Left lung (tissue), 10 donors: ENCODE data around the gene SLC2A4RG. TPM values are rescaled to one million over a fixed set of nuclear protein-coding genes. Genes with fewer than 3 reads are reported as not detected.
A peak's percentile ranks its signal among the peaks of the same experiment; 100 is the strongest.

ENCODE experiments used
- ATAC-seq: fragments of 200-7000 bp; cut with Tn5 transposase; one replicate; pipeline ENCODE4 v1.9.1; 2020; ENCODE audit warnings: moderate library complexity
- DNase-seq, 4 donors: peaks; one replicate each; pipeline ENCODE4 v3.0.0-alpha.2; 2013 to 2020
- H3K27ac ChIP-seq, 2 donors: fragments of 200-600 bp; sonication (generic) in 1 of 2; one replicate each; pipeline versions ENCODE4 v1.5.0 to v1.8.0; 2020 to 2021
- H3K27me3 ChIP-seq, 2 donors: fragments of 200-600 bp; sonication (generic) in 1 of 2; one replicate each; pipeline versions ENCODE4 v1.5.0 to v1.8.0; 2020 to 2021
- H3K36me3 ChIP-seq, 2 donors: fragments of 200-600 bp; sonication (generic) in 1 of 2; one replicate each; pipeline versions ENCODE4 v1.5.0 to v1.8.0; 2020 to 2021
- H3K4me1 ChIP-seq, 2 donors: fragments of 200-600 bp; one replicate each; pipeline ENCODE4 v1.8.0; 2021
- H3K4me3 ChIP-seq, 2 donors: fragments of 200-600 bp; sonication (generic) in 1 of 2; one replicate each; pipeline versions ENCODE4 v1.5.0 to v1.8.0; 2020 to 2021; ENCODE audit warnings: mild to moderate bottlenecking in 1 of 2
- H3K9me3 ChIP-seq, 2 donors: fragments of 200-600 bp; sonication (generic) in 1 of 2; one replicate each; pipeline versions ENCODE4 v1.5.0 to v1.8.0; 2020 to 2021
- intact Hi-C, 2 donors: fragments of 100-400 bp; cut with DNase I; formaldehyde crosslinking; loops; one replicate each; pipeline versions ENCODE4 v1.11.2 to v1.14.2; 2022
- polyA plus RNA-seq, 6 donors: library from polyadenylated mRNA; unstranded; fragments of 120-200 nt; gene quantifications; one replicate each; pipeline ENCODE4 v1.2.1, GENCODE V29; 2013; ENCODE audit not compliant: insufficient read length in 6 of 6
- total RNA-seq, 2 donors: library from RNA; stranded (reverse); fragmentation: NEBNext Ultra II Directional; extraction: Animal tissue kit (Norgen Biotek cat#: 25700); gene quantifications; one replicate each; pipeline ENCODE4 v1.2.1, GENCODE V29; 2021
- TF ChIP-seq, protein P1 (sequence below), 2 donors: fragments of 200-600 bp; sonication (generic) in 1 of 2; IDR thresholded peaks; one replicate each; pipeline versions ENCODE4 v1.5.0 to v1.8.0; 2021; ENCODE audit warnings: antibody characterized with exemption in 2 of 2
- donor health status: DM: no; HTN: yes; CAD: no.
- donor health status: DM: no; HTN: no; CAD: no.

Gene SLC2A4RG
- total and polyA plus RNA-seq, 8 donors = 61.1 to 166 (median 97.4) TPM

GRCh38 chr20:63769891-63770474 is 30.4 kb downstream of the SLC2A4RG start:
- intact Hi-C loops = no loop called here
- no peaks in the 10 kb centered on the region for H3K9me3 ChIP-seq
- H3K4me1 ChIP-seq = peaks cover 0 to 22% of the 10 kb centered on the region in 2 donors
- TF ChIP-seq, protein P1, sequence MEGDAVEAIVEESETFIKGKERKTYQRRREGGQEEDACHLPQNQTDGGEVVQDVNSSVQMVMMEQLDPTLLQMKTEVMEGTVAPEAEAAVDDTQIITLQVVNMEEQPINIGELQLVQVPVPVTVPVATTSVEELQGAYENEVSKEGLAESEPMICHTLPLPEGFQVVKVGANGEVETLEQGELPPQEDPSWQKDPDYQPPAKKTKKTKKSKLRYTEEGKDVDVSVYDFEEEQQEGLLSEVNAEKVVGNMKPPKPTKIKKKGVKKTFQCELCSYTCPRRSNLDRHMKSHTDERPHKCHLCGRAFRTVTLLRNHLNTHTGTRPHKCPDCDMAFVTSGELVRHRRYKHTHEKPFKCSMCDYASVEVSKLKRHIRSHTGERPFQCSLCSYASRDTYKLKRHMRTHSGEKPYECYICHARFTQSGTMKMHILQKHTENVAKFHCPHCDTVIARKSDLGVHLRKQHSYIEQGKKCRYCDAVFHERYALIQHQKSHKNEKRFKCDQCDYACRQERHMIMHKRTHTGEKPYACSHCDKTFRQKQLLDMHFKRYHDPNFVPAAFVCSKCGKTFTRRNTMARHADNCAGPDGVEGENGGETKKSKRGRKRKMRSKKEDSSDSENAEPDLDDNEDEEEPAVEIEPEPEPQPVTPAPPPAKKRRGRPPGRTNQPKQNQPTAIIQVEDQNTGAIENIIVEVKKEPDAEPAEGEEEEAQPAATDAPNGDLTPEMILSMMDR (IDR thresholded peaks at IDR 0.05) = no peak
- peaks cover 0 to 21% of the 10 kb centered on the region in 2 donors for H3K36me3 ChIP-seq
- no peak overlapping the region for H3K4me3 ChIP-seq
- DNase-seq (peak in 1 of 4 donors; percentile 76), ATAC-seq (no peak)
- peaks cover 0 to 9% of the 10 kb centered on the region in 2 donors for H3K27me3 ChIP-seq
- no peak overlapping the region for H3K27ac ChIP-seq

- DNase-seq (peak in 1 of 4 donors; percentile 70), ATAC-seq (no peak)
- peaks cover 0 to 10% of the 10 kb centered on the region in 2 donors for H3K27me3 ChIP-seq
- no peak overlapping the region for H3K4me3 ChIP-seq
- TF ChIP-seq, protein P1 (IDR thresholded peaks at IDR 0.05) = no peak
- H3K9me3 ChIP-seq = no peaks in the 10 kb centered on the region
- intact Hi-C loops = no loop called here
- no peak overlapping the region for H3K27ac ChIP-seq
- peaks cover 0 to 21% of the 10 kb centered on the region in 2 donors for H3K36me3 ChIP-seq
- peaks cover 0 to 24% of the 10 kb centered on the region in 2 donors for H3K4me1 ChIP-seq
Measured at GRCh38 chr20:63771046-63771707, 31.6 kb downstream of the SLC2A4RG start.

- peak in 1 of 4 donors; percentile 75 for DNase-seq
- Histone ChIP-seq H3K27ac (no peak overlapping the region), H3K27me3 (peaks cover 0 to 10% of the 10 kb centered on the region in 2 donors), H3K9me3 (no peaks in the 10 kb centered on the region), H3K4me3 (no peak overlapping the region), H3K4me1 (peaks cover 0 to 24% of the 10 kb centered on the region in 2 donors), H3K36me3 (peaks cover 0 to 14% of the 10 kb centered on the region in 2 donors)
- TF ChIP-seq, protein P1 (IDR thresholded peaks at IDR 0.05) = no peak
- intact Hi-C loops = no loop called here
- peak; percentile 63 for ATAC-seq
Measured at GRCh38 chr20:63772781-63773518, 33.4 kb downstream of the SLC2A4RG start.

GRCh38 chr20:63773571-63774241 is 34.1 kb downstream of the SLC2A4RG start:
- Histone ChIP-seq H3K9me3 (no peaks in the 10 kb centered on the region), H3K4me3 (no peak overlapping the region), H3K36me3 (peaks cover 0 to 11% of the 10 kb centered on the region in 2 donors), H3K4me1 (peaks cover 0 to 24% of the 10 kb centered on the region in 2 donors), H3K27me3 (peaks cover 0 to 10% of the 10 kb centered on the region in 2 donors), H3K27ac (no peak overlapping the region)
- ATAC-seq (no peak), DNase-seq (peak in 1 of 4 donors; percentile 63)
- intact Hi-C loops = no loop called here
- TF ChIP-seq, protein P1 (IDR thresholded peaks at IDR 0.05) = no peak
